Transverse colon (tissue), 4 donors: ENCODE measurements around the gene PKP3.

Source experiments
- EP300 ChIP-seq: sonication (generic); formaldehyde crosslinking; IDR thresholded peaks from one replicate; pipeline ENCODE4 v1.6.1; 2017; ENCODE audit warnings: antibody characterized with exemption, low read depth
- POLR2A ChIP-seq: fragments of 450-650 bp; IDR thresholded peaks from one replicate; pipeline ENCODE4 v1.6.1; 2016; ENCODE audit warnings: antibody characterized with exemption, mild to moderate bottlenecking, moderate library complexity
- POLR2AphosphoS5 ChIP-seq, 3 donors: sonication (generic); formaldehyde crosslinking; IDR thresholded peaks; one replicate each; pipeline ENCODE4 v1.6.1; 2016; ENCODE audit warnings: antibody characterized with exemption in 3 of 3
- TF ChIP-seq, protein P1 (sequence below), 5 experiments: fragments of 200-600 bp in 3 of 5; fragments of 450-650 bp in 2 of 5; sonication (generic) in 3 of 5; IDR thresholded peaks; 1 replicate in 2 of 5; 2 replicates in 3 of 5; pipeline ENCODE4 v1.5.1; 2016 to 2017; ENCODE audit warnings: antibody characterized with exemption in 5 of 5, inconsistent platforms in 3 of 5, mild to moderate bottlenecking in 2 of 5, moderate library complexity in 1 of 5

DNA sequence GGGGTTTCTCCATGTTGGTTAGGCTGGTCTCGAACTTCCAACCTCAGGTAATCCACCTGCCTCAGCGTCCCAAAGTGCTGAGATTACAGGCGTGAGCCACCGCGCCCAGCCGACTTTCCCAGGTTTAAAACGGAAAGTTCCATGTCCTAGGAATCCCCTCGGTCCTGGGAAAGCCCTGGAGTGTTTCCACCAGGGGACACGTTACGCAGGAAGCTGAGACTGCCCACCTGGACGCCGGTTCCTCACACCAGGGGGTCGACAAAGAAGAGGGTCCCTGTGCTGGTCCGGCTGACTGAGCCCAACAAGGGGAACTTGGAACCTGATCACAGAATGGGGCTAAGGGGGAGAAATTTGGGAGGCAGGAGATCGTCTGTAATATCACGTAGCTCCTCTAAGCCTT, 28.2 kb upstream of the PKP3 start:
- TF ChIP-seq, protein P1, sequence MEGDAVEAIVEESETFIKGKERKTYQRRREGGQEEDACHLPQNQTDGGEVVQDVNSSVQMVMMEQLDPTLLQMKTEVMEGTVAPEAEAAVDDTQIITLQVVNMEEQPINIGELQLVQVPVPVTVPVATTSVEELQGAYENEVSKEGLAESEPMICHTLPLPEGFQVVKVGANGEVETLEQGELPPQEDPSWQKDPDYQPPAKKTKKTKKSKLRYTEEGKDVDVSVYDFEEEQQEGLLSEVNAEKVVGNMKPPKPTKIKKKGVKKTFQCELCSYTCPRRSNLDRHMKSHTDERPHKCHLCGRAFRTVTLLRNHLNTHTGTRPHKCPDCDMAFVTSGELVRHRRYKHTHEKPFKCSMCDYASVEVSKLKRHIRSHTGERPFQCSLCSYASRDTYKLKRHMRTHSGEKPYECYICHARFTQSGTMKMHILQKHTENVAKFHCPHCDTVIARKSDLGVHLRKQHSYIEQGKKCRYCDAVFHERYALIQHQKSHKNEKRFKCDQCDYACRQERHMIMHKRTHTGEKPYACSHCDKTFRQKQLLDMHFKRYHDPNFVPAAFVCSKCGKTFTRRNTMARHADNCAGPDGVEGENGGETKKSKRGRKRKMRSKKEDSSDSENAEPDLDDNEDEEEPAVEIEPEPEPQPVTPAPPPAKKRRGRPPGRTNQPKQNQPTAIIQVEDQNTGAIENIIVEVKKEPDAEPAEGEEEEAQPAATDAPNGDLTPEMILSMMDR (IDR thresholded peaks at IDR 0.05): no peak
- no peak for TF ChIP-seq POLR2AphosphoS5 (IDR thresholded peaks at IDR 0.05)
- TF ChIP-seq POLR2A: no peak
- TF ChIP-seq EP300: no peak
